Effector CD8-positive, alpha-beta T cell (primary cell): ENCODE results near the gene CTU1.

Experiments used
- DNase-seq: peaks from one replicate; lab custom pipeline; 2025; lab: John Stamatoyannopoulos, UW

CTU1 gene

GRCh38 chr19:51131780-51132680, 23.8 kb upstream of the CTU1 start:
- DNase-seq, result no peak

GRCh38 chr19:51129716-51130115, 21.5 kb upstream of the CTU1 start:
- no peak for DNase-seq

GRCh38 chr19:51128227-51128626, 20.0 kb upstream of the CTU1 start:
- DNase-seq, result no peak

- no peak for DNase-seq
Observed at GRCh38 chr19:51127755-51128154, 19.5 kb upstream of the CTU1 start.

- no peak for DNase-seq
Observed at GRCh38 chr19:51127032-51127431, 18.8 kb upstream of the CTU1 start.

- DNase-seq, result no peak
Observed at GRCh38 chr19:51125421-51126075, 17.3 kb upstream of the CTU1 start.

GRCh38 chr19:51124729-51125128, 16.5 kb upstream of the CTU1 start, which contains the start of gene SIGLEC9:
SIGLEC9 (plus strand) TSS chr19:51124906; CDS start chr19:51124975, 69 bp downstream.
- DNase-seq, result no peak

GRCh38 chr19:51124216-51124615, 16.0 kb upstream of the CTU1 start:
- DNase-seq, result no peak

GRCh38 chr19:51123802-51124201, 15.6 kb upstream of the CTU1 start:
- no peak for DNase-seq

- no peak for DNase-seq
Observed at GRCh38 chr19:51123381-51123800, 15.2 kb upstream of the CTU1 start.

GRCh38 chr19:51122112-51122981, 14.1 kb upstream of the CTU1 start:
- no peak for DNase-seq

- no peak for DNase-seq
Observed at GRCh38 chr19:51121257-51121656, 13.0 kb upstream of the CTU1 start.

GRCh38 chr19:51120160-51120559, 12.0 kb upstream of the CTU1 start:
- DNase-seq, result no peak

GRCh38 chr19:51119611-51120010, 11.4 kb upstream of the CTU1 start:
- DNase-seq, result no peak

- DNase-seq, result no peak
Observed at GRCh38 chr19:51119101-51119500, 10.9 kb upstream of the CTU1 start.

GRCh38 chr19:51116736-51117286, 8.6 kb upstream of the CTU1 start:
- no peak for DNase-seq

- no peak for DNase-seq
Observed at GRCh38 chr19:51114087-51114729, 6.0 kb upstream of the CTU1 start.

- DNase-seq, result no peak
Observed at GRCh38 chr19:51111606-51112005, 3.4 kb upstream of the CTU1 start.

- DNase-seq, result no peak
Observed at GRCh38 chr19:51110666-51110971, 2.4 kb upstream of the CTU1 start.

- DNase-seq, result no peak
Observed at GRCh38 chr19:51108805-51109146, 567 bp upstream of the CTU1 start.

- no peak for DNase-seq
Observed at GRCh38 chr19:51107406-51108065, 673 bp downstream of the CTU1 start.
